GM19452 (cell line): ENCODE measurements around the gene ZNF222.
A peak's percentile ranks its signal among the peaks of the same experiment; 100 is the strongest.

Experiments used
- ATAC-seq: cut with Tn5 transposase; IDR thresholded peaks from one replicate; pipeline ENCODE4 v1.9.1; 2021; ENCODE audit not compliant: unreplicated experiment

ZNF222 gene

DNA sequence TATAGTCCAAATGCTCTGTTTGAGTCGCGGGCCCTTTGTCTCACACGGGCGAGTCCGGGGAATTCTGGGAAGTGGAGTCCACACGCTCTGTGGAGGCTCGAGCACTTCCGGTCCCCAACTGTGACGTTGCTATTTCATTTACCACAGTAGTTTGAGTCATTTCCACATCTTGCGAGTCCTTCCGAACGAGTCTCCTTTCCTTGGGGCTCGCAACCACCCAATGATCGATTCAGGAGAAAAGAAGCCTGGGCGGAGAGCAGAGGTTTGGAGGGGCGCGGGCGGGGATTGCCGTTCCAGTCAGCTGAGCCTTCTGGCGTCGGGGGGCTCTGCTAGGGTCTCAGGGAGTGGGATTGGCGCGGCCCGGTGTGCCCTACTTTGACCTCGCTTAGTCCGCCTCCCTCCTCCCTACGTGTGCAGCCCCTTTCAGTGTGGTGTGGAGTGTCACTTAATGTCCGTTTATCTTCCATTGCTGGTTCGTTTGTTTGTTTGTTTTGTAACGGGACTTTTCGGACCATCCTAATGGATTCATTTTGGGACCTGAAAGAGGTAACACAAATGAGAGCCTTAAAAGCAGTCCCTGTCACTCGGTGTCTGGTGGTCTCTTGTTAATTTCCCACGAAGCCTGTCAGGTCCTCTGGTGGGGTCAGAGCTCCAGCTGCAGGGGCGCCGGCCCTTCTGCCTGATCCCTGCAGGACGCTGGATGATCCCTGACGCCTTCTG lies at the start of gene ZNF222:
Gene ZNF222 (plus strand): TSS at position 163 of the 720 bp plus-strand sequence. CDS start 58 bp downstream, at position 221.
- ATAC-seq: peak; percentile 97

DNA sequence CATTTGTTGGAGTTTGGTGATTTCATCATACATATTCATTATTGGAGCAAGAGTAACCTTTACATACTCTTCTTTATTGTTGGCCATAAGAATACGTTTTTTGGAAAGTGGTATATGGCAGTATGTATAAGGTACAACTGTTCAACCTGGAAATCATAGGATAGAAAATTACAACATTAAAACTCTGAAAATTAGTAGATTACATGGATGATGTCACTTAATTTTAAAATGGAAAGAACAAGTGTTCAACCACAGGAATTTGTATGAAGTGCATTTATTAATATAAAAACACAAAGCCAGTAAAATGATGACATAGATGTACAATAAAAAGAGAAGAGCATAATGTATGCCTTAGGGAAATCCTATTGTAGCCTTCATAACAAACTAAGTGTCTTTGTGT lies 48.4 kb upstream of the ZNF222 start:
- ATAC-seq: no peak

- peak; percentile 27 for ATAC-seq
Observed at GRCh38 chr19:43983544-43983911, 41.7 kb upstream of the ZNF222 start.

DNA sequence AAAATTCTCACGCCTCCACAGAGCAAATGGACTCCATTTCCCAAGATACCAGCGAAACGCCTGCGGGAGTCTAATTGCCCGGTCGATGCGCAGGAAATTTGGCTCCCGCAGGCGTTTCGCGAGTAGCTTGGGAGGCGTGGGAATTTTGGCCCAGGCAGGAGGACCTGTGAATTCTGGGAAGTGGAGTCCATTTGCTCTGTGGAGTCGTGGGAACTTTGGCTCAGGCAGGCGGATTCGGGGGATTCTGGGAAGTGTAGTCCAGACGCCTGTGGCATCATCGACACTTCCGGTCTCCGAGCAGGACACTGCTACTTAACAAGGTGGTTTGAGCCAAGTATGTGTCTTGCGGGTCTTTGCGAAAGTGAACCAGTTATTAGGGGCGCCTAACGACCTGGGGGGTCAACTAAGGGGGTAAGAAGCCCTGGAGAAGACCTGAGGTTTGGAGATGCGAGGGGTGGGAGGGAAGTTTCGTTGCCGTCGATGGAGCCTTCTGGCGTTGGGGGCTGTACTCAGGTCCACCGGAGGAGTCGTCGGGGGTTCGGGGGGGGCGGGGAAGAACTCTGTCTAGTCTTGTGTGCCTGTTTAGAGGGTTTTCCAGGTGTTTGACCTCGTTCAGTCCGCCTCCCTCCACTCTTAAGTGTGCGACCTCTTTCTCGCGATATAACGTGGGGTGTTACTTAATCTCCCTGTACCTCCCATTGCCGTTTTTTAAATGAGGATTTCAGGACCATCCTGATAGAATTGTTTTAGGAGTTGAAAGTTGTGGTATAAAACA lies 41.1 kb upstream of the ZNF222 start, which contains the start of gene ZNF155:
Gene ZNF155 (plus strand): TSS at position 277 of the 775 bp plus-strand sequence. CDS start 4,356 bp downstream, outside the sequence.
- peak; percentile 84 for ATAC-seq

DNA sequence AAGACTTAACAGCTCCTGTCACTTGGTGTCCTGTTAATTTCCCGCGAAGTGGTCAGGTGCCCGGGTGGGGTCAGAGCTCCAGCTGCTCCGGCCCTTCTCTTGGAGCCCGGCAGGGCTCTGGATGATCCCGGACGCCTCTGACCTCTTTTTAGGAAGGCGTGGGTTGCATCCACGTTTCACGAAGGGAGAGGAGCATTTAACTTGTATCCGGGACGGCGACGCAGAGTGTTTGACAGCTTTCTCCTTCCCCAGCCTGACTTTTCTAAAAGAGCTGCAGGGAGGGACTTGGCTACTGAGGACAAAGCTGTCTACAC lies 40.5 kb upstream of the ZNF222 start:
- no peak for ATAC-seq

GRCh38 chr19:43997631-43998290 lies 27.4 kb upstream of the ZNF222 start:
- ATAC-seq: no peak

- no peak for ATAC-seq
Observed at GRCh38 chr19:44002212-44002565, 23.0 kb upstream of the ZNF222 start.

DNA sequence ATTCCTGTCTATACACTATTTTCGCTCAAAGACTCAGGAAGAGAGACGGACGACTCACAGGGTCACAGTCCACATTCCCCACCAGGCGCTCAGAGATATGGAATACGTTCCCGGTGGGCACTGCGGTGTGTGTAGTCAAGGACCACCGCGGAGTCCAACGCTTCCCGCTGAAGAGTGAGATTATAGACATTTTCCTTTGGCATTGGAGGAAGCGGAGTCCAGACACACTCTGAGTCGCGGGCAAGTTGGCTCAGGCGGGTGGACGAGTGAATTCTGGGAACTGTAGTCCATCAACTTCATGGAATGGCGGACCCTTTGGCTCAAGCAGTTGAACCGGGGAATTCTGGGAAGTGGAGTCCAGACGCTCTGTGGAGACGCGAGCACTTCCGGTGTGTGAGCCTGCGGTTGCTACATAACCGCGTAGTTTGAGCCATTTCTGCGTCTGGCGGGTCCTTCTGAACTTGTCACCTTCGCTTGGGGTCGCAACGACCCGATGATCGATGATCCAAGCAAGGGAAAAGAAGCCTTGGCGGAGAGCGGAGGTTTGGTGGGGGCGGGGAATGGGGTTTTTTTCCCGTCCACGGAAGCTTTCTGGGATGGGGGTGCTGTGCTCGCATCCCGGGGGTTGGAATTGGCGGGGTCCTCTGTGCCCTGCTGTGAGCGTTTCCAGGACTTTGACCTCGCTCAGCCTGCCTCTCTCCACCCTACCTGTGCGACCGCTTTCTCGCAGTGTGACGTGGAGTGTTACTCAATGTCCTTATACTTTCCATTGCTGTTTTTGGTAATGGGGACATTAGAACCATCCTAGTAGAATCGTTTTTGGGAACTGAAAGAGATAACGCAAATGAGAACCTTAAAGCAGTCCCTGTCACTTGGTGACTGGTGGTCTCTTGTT lies 22.4 kb upstream of the ZNF222 start, which contains the start of gene ZNF230:
Gene ZNF230 (plus strand): TSS at position 392 of the 895 bp plus-strand sequence. CDS start 4,122 bp downstream, outside the sequence.
- peak; percentile 86 for ATAC-seq

GRCh38 chr19:44003461-44004009 lies 21.6 kb upstream of the ZNF222 start:
- ATAC-seq: no peak

DNA sequence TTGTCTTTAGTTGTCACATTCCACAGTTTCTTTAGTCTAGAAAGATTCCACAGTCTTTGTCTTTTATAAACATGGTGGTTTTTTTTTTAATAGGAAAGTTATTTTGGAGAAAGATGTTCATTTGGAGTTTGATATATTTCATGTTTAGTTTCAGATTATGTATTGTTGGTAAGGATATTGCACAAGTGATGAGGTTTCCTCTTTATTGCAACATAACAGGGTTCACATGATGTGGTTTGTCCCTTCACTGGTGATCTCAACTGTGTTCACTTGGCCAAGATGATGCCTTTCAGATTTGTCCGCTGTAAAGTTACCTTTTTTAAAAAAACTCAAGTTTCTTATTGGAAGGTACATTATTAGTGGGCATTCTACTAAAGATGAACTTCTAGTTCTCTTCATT lies 19.2 kb upstream of the ZNF222 start:
- ATAC-seq: no peak

DNA sequence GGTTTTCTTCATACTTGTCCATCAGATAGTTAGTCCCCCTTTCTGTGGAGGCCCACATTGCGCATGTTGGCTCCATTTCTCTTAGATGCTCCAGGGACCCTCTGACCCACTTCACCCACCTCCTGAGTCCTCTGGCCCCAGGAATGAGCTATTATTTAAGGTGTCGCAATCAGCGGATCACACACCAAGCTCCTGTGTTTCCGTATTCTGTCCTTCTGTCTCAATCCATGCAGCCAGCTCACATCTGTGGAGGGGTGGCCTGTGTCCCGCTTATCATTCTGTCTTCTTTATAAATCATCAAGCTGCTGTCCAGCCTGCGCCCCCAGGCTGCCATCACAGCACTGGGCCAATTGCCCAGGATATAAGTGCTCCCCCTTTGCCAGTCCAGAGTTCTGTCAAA lies 17.7 kb upstream of the ZNF222 start:
- ATAC-seq: no peak

DNA sequence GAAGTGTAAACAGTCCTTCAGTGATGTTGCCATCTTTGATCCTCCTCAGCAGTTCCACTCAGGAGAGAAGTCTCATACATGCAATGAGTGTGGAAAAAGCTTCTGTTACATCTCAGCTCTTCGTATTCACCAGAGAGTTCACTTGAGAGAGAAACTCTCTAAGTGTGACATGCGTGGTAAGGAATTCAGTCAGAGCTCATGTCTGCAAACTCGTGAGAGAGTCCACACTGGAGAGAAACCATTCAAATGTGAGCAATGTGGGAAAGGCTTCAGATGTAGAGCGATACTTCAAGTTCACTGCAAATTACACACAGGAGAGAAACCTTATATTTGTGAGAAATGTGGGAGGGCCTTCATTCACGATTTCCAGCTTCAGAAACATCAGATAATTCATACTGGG lies 14.7 kb upstream of the ZNF222 start:
- no peak for ATAC-seq

DNA sequence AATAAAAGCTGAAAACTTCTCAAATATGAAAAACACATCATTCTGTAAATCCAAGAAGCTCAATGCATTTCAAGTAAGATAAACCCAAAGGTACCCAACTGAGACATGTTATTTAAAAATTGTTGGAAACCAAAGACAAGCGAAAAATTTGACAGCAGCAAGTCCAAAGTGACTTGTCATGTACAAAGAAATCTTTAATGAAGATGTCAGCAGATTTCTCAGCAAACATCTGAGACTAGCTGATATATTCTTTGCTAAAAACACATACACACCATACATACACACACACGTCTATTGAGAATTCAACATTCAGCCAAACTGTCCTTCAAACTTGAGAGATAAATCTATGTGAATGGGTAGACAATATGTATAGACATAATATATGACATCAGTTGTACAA lies 5.7 kb upstream of the ZNF222 start:
- no peak for ATAC-seq

- ATAC-seq: no peak
Observed at GRCh38 chr19:44021221-44021620, 4.0 kb upstream of the ZNF222 start.

- no peak for ATAC-seq
Observed at GRCh38 chr19:44024900-44025216, 321 bp upstream of the ZNF222 start.

GRCh38 chr19:44026622-44027021 lies 1.4 kb downstream of the ZNF222 start:
- no peak for ATAC-seq

- no peak for ATAC-seq
Observed at GRCh38 chr19:44032001-44032610, 6.9 kb downstream of the ZNF222 start.

DNA sequence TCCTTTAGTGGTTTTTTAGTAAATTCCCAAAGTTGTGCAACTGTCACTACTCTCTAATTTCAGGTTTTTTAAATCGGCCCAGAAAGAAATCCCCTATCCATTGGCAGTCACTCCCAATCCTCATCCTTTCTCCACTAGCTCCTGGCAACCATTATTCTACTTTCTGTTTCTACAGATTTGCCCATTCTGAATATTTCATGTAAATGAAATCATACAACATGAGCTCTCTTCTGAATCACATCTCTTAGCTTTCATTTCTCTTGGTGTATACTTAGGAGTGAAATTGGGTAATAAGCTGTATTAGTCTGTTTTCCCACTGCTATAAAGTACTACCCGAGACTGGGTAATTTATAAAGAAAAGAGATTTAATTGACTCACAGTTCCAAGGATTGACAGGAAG lies 17.0 kb downstream of the ZNF222 start:
- ATAC-seq: no peak

- peak; percentile 45 for ATAC-seq
Observed at GRCh38 chr19:44050740-44051649, 25.8 kb downstream of the ZNF222 start.
